Measurements from ENCODE around the gene CYP19A1.

The CYP19A1 gene

DNA sequence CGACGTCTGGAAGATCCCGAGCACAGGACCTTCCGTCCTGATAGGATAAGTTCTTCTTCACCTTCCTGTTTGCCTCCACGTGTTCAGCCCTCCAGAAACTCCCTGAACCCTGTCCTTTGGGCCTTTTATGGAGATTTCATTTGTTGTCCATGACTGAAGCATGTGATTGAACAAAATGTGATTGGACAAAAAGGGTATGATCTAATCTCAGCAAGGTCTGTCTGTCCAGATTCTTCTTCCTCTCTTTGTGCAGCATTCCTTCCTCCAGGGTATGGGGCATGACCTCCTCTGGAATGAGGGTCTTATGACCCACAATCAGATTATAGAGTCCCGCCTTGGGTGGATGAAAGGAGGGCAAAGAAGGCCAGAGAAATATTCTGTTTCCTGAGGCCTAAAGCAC is at the start of gene CYP19A1:
TSS of gene CYP19A1 (minus strand) at position 101 of the 400 bp plus-strand sequence. CDS start 95,684 bp downstream, outside the sequence.
- in situ Hi-C loops (cut with MboI; ENCODE audit: low sequenced_read_pairs): no loop called here

DNA sequence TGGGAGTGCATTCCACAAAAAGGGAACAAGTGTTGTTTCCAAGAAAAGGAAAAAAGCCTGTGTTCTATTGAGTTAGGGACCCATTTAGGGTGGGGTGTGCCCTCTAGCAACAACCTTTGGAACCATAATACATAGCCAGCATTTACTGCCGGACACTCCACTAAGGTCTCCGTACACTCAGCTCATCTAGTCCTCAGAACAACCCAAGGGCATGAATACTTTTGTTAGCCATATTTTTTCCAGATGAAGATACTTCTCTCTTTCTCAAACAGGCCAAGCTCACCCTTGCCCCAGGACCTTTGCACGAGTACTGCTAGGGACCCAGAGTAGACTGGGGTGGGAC is 49.3 kb upstream of the CYP19A1 start:
- in situ Hi-C loops (cut with MboI; ENCODE audit: low sequenced_read_pairs): loop anchor here (25.0 kb wide), 1 partner anchor 225 kb away; no protein-coding TSS in a partner anchor

DNA sequence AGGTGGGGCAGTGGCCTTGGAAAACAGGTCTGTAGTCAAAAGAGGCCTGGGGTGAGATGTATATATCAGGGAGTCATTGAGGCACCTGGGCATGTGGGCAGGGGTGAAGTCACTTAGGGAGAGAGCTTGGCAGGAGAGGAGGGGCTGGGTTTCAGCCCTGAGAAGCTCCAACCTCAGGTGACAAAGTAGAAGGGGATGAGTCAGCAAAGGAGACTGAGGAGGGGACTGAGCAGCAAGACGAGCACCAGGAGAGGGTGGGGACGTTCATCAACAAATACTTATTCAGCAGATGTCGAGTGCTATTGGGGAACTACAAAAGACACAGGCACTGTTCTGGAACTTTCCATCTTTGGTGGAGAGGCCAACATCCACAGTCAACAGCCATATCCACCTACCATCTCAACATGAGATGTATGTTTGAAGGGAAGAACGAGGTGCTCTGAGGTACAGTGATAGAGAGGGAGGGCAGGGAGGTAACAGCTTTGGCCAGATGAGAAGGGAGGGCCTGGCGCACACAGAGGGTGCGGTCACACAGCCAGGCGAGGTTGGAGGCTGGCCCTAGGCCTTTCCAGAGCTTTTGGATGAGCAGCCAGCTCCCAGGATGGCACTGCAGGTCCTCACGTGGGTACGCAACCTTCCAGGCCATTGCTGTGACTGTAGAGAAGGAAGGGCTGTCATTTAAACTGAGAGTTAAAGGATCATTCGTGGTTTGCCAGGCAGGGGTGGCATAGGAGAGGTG is 48.7 kb upstream of the CYP19A1 start:
- in situ Hi-C loops (cut with MboI; ENCODE audit: low sequenced_read_pairs): loop anchor here (25.0 kb wide), 1 partner anchor 225 kb away; no protein-coding TSS in a partner anchor

DNA sequence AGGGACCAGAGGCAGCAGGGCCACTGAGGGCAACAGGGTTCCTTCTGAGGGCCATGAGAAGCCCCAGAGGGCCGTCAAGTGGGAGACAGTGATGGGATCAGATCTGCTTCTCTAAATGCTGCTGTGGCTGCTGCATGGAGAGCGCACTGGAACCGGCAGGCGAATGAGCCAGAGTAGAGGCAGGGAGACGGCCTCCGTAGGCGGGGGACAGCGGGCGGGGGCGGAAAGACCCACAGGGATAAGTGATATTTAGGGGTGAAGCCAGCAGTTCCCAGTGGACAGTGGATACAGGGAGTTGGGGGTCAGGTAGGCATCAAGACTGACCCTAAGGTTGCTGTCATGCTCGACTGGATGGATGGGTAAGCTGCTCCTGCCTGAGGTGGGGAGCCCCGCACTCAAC is 48.1 kb upstream of the CYP19A1 start:
- in situ Hi-C loops (cut with MboI; ENCODE audit: low sequenced_read_pairs): loop anchor here (25.0 kb wide), 1 partner anchor 224 kb away; no protein-coding TSS in a partner anchor

DNA sequence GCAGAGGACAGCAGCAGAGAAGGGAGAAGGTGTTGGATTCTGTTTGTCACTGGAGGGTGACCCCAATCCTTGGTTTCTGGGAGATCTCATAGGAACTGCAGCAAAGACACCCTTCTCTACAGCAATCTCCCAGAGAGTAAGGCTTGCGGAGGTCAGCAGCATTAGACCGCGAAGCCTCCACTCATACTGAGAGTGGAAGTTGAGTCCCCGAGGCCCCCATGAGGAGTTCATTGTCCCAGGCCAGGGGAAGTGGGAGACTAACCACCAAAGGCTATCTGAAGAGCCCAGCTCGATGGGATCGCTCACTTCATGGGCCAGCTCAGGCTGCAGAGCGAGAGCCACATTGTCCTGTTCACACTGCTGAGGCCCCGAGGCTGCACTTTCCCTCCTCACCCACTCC is 47.6 kb upstream of the CYP19A1 start:
- in situ Hi-C loops (cut with MboI; ENCODE audit: low sequenced_read_pairs): loop anchor here (25.0 kb wide), 1 partner anchor 224 kb away; no protein-coding TSS in a partner anchor

DNA sequence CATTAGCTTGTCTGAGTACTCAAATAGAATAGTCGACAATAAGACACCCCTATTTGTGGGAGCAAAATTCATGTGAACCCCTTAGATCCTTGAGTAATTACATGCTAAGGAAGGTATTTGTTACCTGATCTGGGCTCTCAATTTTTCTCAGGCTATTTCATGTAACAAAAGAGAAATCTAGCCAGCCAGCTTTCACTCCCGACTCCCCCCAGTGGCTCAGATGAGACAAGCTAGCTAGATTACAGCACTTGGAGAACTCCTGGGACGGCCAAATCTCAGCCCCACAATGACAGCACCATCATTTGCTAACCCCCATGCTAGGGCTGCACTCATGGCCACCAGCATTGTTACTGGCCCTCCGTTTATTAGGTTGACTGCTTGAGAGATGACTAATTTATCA is 44.4 kb upstream of the CYP19A1 start:
- in situ Hi-C loops (cut with MboI; ENCODE audit: low sequenced_read_pairs): loop anchor here (25.0 kb wide), 1 partner anchor 220 kb away; no protein-coding TSS in a partner anchor

DNA sequence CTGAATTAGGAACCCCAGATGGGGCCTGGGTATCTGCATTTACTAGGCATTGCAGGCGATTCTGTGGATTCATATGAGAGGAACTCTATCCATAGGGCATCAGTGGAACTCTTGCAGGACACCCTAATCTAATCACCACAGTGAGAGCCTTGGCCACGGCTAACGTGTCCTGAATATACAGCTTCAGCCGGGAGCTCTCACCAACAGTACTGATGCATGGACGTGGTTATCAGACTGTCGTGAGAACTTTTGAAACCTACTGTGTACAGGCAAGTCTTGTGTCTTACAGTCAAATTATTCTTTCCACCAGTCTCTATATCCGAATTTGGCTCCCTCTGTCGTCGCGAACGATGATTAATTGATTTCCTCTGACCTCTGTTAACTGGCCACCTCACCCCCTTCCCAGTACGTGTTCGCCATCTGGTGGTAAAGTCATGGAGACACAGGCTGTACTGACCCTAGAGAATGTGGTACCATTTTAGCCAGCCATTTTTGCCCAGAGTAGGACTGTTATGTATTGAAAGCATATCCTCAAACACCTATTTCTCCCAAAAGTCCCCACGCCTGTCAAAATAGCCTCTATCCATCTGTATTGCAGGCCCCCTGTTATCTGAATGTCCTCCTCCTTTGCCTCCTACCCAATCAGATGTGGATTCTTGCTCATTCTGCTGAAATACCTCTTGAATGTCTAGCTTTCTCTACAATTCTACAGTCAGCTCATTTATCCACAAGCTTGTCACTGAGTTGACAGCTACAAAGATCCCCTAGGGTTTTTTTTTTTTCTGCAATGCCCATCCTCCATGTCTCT is 42.8 kb upstream of the CYP19A1 start:
- in situ Hi-C loops (cut with MboI; ENCODE audit: low sequenced_read_pairs): loop anchor here (25.0 kb wide), 1 partner anchor 219 kb away; no protein-coding TSS in a partner anchor

DNA sequence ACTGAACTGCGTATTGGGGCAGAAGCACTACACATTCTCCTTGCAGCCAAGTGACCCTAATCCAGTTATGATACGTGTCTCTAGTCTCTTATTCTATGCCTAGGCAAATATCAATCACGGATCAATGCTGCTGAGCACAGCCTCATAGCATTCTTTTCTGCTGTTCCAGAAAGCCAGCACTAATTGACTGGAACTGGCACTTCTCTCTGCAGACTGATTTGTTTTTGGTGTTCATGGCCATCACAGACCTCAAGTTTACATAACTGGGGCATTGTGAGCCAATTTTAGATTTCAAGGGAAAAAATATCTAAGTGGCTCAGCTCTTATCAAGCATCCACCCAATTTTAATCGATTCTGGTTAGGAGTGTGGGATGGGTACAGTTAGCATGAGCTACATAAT is 41.0 kb upstream of the CYP19A1 start:
- in situ Hi-C loops (cut with MboI; ENCODE audit: low sequenced_read_pairs): loop anchor here (10.0 to 25.0 kb wide), 2 partner anchors 95 to 217 kb away; no protein-coding TSS in a partner anchor

DNA sequence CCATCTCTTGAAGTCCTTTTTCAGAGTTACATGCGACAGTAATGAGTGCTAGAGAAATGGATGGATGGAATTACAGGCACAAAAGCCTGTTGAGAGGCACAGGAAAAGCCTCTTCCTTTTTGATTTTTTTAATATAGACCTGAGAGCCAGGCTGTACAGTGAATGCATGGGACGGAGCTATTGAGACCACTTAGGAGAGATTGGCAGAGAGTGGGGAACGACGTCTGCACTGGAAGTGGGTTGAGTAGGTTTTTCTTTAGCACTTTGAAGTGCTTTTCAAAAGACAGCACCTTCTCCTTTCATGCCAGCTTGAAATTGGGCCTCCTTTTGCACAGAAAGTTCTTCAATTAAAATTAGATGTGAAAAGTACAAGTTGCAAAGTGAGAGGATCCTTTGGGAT is 40.0 kb upstream of the CYP19A1 start:
- in situ Hi-C loops (cut with MboI; ENCODE audit: low sequenced_read_pairs): loop anchor here (10.0 to 25.0 kb wide), 2 partner anchors 94 to 216 kb away; no protein-coding TSS in a partner anchor

DNA sequence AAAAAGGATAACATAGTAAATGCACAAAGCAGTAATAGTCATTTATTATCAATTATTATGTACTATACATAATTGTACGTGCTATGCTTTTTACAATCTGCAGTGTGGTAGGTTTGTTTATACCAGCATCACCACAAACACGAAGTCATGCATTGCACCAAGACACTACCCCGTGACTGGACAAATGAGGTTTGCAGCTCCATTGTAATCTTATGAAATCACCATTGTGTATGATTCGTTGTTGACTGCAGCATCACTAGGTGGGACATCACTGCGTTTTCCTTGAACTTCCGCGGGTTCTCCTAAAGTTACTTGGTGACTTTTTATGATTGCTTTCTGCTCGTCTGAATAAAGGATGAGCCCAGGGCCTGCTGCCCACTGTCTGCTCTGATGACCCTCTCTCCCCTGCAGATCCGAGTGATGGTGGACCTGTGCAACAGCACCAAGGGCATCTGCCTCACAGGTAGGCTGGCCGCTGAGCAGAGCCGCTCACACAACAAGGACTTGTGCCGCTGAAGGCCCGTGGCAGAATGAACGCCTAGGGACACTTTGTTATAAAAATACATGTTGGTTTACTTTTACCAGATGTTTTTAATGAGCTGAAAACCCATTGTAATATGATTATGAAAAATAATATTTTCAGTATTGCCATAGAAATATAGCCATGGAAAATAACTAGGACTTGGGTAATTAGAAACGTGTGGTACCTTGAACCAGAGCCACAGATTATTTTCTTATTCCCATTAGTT is 38.8 kb upstream of the CYP19A1 start:
- in situ Hi-C loops (cut with MboI; ENCODE audit: low sequenced_read_pairs): loop anchor here (10.0 to 25.0 kb wide), 2 partner anchors 92 to 215 kb away; no protein-coding TSS in a partner anchor

DNA sequence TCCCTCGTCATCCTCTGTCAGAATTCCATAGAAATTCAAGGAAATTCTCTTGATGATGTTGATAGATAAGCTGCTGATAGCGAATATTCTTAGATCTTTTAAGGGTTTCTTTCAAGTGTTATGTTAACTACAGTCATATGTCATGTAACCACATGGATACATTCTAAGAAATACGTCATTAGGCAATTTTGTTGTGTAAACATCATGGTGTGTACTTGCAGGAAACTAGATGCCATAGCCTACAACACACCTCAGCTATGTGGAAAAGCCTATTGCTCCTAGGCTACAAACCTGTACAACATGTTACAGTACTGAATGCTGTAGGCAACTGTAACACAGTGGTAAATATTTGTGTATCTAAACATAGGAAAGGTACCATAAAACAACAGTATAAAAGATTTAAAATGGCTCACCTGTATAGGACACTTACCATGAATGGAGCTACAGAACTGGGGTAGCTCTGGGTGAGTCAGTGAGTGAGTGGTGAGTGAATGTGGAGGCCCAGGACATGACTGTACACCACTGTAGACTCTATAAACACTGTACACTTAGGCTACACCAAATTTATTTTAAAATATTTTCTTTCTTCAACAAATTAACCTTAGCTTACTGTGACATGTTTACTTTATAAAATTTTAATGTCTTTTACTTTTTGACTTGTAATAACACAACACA is 37.7 kb upstream of the CYP19A1 start:
- in situ Hi-C loops (cut with MboI; ENCODE audit: low sequenced_read_pairs): loop anchor here (10.0 to 25.0 kb wide), 2 partner anchors 91 to 214 kb away; no protein-coding TSS in a partner anchor

DNA sequence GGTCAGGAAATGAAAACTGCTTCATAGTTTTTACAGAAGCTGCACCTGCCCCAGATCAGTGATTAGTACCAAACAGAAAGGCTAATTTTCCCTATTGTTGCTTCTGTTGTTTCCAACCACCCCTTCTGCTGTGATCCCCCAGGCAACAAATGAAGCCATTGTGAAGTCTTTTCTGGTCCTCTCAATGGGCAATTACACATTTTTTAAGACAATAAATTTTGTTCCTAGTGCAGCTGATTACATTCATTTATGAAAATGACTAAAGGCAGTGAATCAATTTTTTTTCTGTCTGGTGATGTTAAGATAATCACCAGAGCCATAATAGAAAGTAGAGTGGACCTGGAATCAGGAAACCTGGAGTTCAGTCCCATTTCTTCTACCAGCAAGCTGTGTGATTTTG is 35.7 kb upstream of the CYP19A1 start:
- in situ Hi-C loops (cut with MboI; ENCODE audit: low sequenced_read_pairs): loop anchor here (10.0 kb wide), 1 partner anchor 89 kb away; no protein-coding TSS in a partner anchor

DNA sequence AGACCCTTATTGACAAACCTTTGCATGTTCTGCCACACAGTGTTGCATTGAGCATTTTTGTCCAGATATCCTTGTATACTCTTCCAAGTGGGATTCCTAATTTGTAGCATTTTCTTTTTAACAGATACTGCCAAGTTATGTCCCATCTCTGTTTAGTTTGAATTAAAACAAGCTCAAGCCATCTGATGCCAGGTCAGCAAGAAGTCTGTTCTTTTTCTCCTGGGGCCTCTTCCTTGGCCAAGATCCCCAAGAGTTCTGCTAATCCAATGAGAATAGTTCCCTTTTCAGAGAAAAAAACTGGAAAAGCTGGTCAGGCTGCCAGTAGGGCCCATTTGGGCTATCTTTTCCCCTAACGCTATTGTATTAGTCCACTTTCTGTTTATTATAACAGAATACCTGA is 32.9 kb upstream of the CYP19A1 start:
- in situ Hi-C loops (cut with MboI; ENCODE audit: low sequenced_read_pairs): loop anchor here (10.0 kb wide), 1 partner anchor 86 kb away; no protein-coding TSS in a partner anchor

DNA sequence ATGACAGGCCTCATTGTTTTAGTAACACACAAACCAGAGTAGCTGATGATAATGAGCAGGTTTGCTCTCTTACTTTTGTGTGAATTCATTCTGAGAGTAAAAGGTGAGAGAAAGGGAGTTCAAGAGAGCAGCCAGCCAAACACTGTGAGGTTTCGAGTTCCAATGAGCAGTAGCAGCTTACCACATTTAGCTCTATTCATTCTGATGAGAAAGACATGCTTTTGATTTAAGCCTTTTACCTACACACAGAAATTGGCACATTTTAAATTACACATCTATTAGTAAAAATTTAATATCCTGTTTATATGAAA is 31.0 kb upstream of the CYP19A1 start:
- in situ Hi-C loops (cut with MboI; ENCODE audit: low sequenced_read_pairs): no loop called here

DNA sequence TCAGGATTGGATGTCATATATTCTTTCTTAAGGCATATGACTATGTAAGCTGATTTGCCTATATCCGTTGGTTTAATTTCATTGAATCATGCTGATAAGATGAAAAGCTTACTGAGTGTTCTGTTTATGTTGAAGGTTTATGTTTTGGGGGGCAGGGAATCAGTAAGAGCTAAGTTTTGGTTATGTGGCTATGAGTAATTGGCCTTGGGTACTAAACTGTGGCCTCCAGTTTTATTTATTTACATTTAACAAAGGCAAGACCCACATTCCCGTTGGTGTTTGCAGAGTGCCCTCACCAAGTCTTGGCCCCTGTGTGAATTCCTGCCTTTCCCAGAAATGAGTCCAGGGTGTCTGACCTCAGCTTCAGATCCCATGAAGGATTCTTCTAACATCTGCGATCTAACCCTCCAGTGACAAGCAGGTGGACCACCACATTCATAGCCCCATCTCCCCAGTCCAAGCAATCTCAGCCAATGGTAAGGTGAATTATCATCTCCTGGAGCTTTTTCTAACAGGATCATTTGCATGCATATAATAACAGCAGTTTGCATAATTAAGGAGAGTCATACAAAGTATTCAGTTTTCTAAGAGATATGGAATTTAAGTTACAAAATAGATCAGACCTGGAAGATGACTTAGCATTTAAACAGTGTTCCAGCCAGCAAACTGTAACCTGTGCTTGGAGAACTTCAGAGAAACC is 30.5 kb upstream of the CYP19A1 start:
- in situ Hi-C loops (cut with MboI; ENCODE audit: low sequenced_read_pairs): no loop called here

DNA sequence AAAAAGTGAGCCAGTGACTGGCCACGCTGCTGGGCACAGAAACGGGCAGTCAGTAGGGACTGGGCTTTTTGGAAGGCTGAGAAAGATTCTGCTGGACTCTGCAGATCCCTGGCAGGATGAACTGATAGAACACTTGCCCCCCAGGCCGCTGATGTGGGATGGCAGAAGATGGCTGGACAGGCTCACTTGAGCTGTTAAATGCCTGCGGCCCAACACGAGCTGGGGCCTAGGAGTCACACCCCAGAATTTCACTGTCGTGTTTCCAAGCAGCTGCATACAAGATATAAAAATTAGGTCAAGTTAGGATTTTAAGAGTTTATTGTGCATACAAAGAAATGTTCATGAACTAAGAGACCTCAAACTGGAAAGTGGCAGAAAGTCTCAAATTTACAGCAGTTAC is 29.9 kb upstream of the CYP19A1 start:
- in situ Hi-C loops (cut with MboI; ENCODE audit: low sequenced_read_pairs): no loop called here

DNA sequence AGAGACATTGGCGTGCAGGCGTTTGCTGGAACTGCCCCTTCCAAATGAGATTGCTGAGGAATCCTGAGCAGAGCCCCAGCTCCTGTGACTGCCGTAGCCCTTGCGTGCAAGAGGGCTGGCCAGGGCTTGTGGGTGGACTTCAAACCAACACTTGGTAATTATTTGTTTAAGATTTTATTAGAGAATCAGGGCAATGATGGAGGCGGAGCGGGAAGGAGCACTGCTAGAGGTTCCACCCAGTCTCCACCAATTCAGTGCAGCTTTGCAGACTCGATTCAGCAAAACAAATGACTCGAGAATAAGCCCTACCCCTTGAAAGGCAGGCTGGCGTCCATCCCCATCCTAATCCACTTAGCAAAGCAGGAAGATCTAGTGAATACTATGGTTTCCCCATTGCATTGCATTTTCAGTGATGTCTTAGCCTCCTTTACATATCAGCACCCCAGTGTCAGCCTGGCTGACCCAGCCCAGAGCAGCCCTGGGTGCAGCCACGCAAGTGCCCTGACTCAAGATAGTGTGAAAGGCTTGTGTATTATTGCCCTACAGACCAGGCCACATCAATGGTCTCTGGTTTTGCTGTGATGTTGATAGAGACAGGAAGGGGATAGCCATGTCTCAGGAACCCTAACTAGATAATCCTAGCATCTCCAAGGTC is 29.1 kb upstream of the CYP19A1 start:
- in situ Hi-C loops (cut with MboI; ENCODE audit: low sequenced_read_pairs): no loop called here

DNA sequence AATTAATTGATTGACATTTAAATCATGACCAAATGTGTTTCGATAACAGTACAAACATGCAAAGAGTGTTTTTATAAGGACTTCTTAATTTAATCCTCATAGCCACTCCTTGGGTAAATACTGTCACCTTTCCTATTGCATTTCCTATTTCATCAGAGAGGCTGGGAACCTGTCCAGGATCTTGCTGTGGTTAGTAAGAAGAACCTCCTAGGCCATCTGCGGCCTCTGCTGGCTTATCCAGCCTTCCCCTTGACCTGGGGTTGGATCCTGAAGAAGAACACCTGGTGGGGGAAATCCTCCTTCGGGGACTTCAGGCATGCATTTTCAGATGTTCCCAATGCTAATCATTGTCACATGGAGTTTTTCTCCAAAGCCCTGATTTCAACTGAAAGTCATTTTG is 28.5 kb upstream of the CYP19A1 start:
- in situ Hi-C loops (cut with MboI; ENCODE audit: low sequenced_read_pairs): no loop called here

DNA sequence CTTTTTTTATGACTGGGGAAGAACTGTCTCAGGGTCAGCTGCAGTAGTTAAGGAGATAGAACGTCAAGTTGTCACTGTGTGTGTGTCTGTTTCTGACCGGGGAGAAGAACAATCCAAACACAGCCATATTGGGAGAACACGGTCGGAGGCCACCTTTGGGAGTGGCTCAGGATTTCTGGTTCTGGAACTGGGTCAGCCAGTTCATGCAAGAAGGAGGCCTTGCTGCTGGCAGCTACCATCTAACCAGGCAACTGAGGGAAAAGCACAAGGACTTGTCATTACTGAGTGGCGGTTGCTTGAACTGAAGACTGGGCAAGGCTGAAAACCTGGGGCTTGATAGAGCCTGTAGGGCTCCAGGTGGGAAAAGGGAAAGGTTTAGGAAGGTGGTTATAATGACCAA is 27.7 kb upstream of the CYP19A1 start:
- in situ Hi-C loops (cut with MboI; ENCODE audit: low sequenced_read_pairs): no loop called here

Data from HL-60/S4 treated with retinoic acid at 250 ng/mL for 4 days and 3 days (cell line).